ENCODE measurements around the gene CS.

- no peak for TF ChIP-seq CTCF (IDR thresholded peaks at IDR 0.05)
- no peak for TF ChIP-seq POLR2A (IDR thresholded peaks at IDR 0.05)
- TF ChIP-seq EP300 (IDR thresholded peaks at IDR 0.05), result no peak
Measured at GRCh38 chr12:56286044-56286830, 13.9 kb downstream of the CS start.
